GM12878 (cell line): ENCODE measurements around the gene LAMA5. TPM values are rescaled to one million over a fixed set of nuclear protein-coding genes. Genes with fewer than 3 reads are reported as not detected.

ENCODE experiments used
- BCL11A ChIP-seq: IDR thresholded peaks from 2 replicates; pipeline ENCODE4 v1.6.1; 2011; ENCODE audit warnings: low read depth, low read length
- CBX5 ChIP-seq: sonication (generic); IDR thresholded peaks from 2 replicates; pipeline ENCODE4 v1.6.1; 2016; ENCODE audit warnings: low read depth, moderate library complexity, mild to moderate bottlenecking, inconsistent platforms
- DPF2 ChIP-seq: fragments of 450-650 bp; IDR thresholded peaks from 2 replicates; pipeline ENCODE4 v1.6.1; 2017; ENCODE audit warnings: mild to moderate bottlenecking
- FOS ChIP-seq: IDR thresholded peaks from 3 replicates; pipeline ENCODE4 v1.6.1; 2011; ENCODE audit warnings: borderline replicate concordance; ENCODE audit not compliant: insufficient read length; ENCODE audit errors: extremely low read depth
- GABPA ChIP-seq: IDR thresholded peaks from 2 replicates; pipeline ENCODE4 v1.6.1; 2014; ENCODE audit warnings: antibody characterized with exemption, low read depth, mild to moderate bottlenecking, inconsistent platforms
- MTA3 ChIP-seq: IDR thresholded peaks from 2 replicates; pipeline ENCODE4 v1.6.1; 2012; ENCODE audit warnings: low read length, inconsistent platforms, borderline replicate concordance
- PBX3 ChIP-seq: IDR thresholded peaks from 2 replicates; pipeline ENCODE4 v1.6.1; 2011; ENCODE audit warnings: mild to moderate bottlenecking, low read depth, low read length, moderate library complexity; ENCODE audit not compliant: insufficient replicate concordance
- POLR2AphosphoS5 ChIP-seq: IDR thresholded peaks from 2 replicates; pipeline ENCODE4 v1.6.1; 2011; ENCODE audit warnings: mild to moderate bottlenecking, low read length, inconsistent platforms
- SMAD5 ChIP-seq: IDR thresholded peaks from 2 replicates; pipeline ENCODE4 v1.6.1; 2016; ENCODE audit warnings: antibody characterized with exemption, low read depth
- USF1 ChIP-seq: IDR thresholded peaks from 2 replicates; pipeline ENCODE4 v1.6.1; 2011; ENCODE audit warnings: borderline replicate concordance, low read depth, mild to moderate bottlenecking, moderate library complexity, mixed read lengths, low read length; ENCODE audit not compliant: insufficient read depth; ENCODE audit errors: extremely low read length
- ZBED1 ChIP-seq: IDR thresholded peaks from 2 replicates; pipeline ENCODE4 v1.6.1; 2016; ENCODE audit warnings: borderline replicate concordance
- polyA plus RNA-seq, 11 experiments: library from polyadenylated mRNA; depleted of rRNA in 4 of 11; unstranded in 6 of 11; stranded (reverse) in 5 of 11; fragments of >200 nt; fragmentation: Nextera tagmentation in 4 of 11; fragmentation: Illumina TruSeq in 1 of 11; extraction: Ambion mirVana in 4 of 11; extraction: Trizol in 1 of 11; gene quantifications; 1 replicate in 1 of 11; 2 replicates in 10 of 11; pipeline versions ENCODE4 v1.2.1 to v1.2.3, GENCODE V29; 2011 to 2016; ENCODE audit warnings: inconsistent platforms in 2 of 11, missing spikeins in 2 of 11, low read depth in 1 of 11
- total RNA-seq, 4 experiments: library from RNA; depleted of rRNA in 3 of 4; stranded (reverse); fragments of >200 nt in 3 of 4; fragmentation: Illumina TruSeq in 1 of 4; extraction: Trizol in 1 of 4; gene quantifications; 2 replicates each; pipeline versions ENCODE4 v1.2.1 to v1.2.3, GENCODE V29; 2013 to 2021

LAMA5 gene
- total and polyA plus RNA-seq, 10 of the 15 experiments (the other 5 are each of a cell fraction or from before 2014, with no cell fraction given) = 0.09 to 3.1 (median 1.6) TPM; not detected in 3

GRCh38 chr20:62309947-62310756 lies 57.0 kb downstream of the LAMA5 start (continued):
- no peak for TF ChIP-seq POLR2AphosphoS5
- no peak for TF ChIP-seq CBX5
- TF ChIP-seq GABPA = no peak
- no peak for TF ChIP-seq ZBED1
- no peak for TF ChIP-seq FOS
- no peak for TF ChIP-seq SMAD5
- TF ChIP-seq BCL11A = no peak
- no peak for TF ChIP-seq USF1
- no peak for TF ChIP-seq PBX3
- no peak for TF ChIP-seq MTA3
- TF ChIP-seq DPF2 = no peak
